AG09319 (cell line): ENCODE data around the gene SMC5.

Experiments used
- DNase-seq: peaks from one replicate; pipeline ENCODE4 v3.0.0-alpha.2; 2010; ENCODE audit warnings: low read depth; ENCODE audit errors: extremely low read depth
- CTCF ChIP-seq: IDR thresholded peaks from 2 replicates; pipeline ENCODE4 v1.5.1; 2011; ENCODE audit warnings: low read depth, mild to moderate bottlenecking, inconsistent platforms, low read length, moderate library complexity

The SMC5 gene

GRCh38 chr9:70291446-70291845 is 32.7 kb downstream of the SMC5 start:
- DNase-seq: no peak
- TF ChIP-seq CTCF: no peak

GRCh38 chr9:70292253-70292652 is 33.5 kb downstream of the SMC5 start:
- no peak for TF ChIP-seq CTCF

GRCh38 chr9:70293214-70293613 is 34.4 kb downstream of the SMC5 start:
- DNase-seq: no peak
- TF ChIP-seq CTCF: no peak

More at GRCh38 chr9:70292253-70292652, 33.5 kb downstream of the SMC5 start:
- no peak for DNase-seq

- TF ChIP-seq CTCF: no peak
- no peak for DNase-seq
Observed at GRCh38 chr9:70297141-70297540, 38.4 kb downstream of the SMC5 start.

GRCh38 chr9:70298245-70298771 is 39.5 kb downstream of the SMC5 start:
- TF ChIP-seq CTCF: no peak
- no peak for DNase-seq

GRCh38 chr9:70303268-70303667 is 44.5 kb downstream of the SMC5 start:
- no peak for TF ChIP-seq CTCF
- no peak for DNase-seq

GRCh38 chr9:70304810-70305209 is 46.0 kb downstream of the SMC5 start:
- no peak for DNase-seq
- no peak for TF ChIP-seq CTCF
